MV-4-11 (cell line): ENCODE results near the gene MOB1B.
"Not testable (repeated sequence)": the region's sequence is repeated elsewhere in the genome, so short reads cannot be mapped to it uniquely, and the experiment has no call there.

Source experiments
- DNase-seq: peaks from one replicate; lab custom pipeline; 2025; lab: John Stamatoyannopoulos, UW

Gene MOB1B

DNA sequence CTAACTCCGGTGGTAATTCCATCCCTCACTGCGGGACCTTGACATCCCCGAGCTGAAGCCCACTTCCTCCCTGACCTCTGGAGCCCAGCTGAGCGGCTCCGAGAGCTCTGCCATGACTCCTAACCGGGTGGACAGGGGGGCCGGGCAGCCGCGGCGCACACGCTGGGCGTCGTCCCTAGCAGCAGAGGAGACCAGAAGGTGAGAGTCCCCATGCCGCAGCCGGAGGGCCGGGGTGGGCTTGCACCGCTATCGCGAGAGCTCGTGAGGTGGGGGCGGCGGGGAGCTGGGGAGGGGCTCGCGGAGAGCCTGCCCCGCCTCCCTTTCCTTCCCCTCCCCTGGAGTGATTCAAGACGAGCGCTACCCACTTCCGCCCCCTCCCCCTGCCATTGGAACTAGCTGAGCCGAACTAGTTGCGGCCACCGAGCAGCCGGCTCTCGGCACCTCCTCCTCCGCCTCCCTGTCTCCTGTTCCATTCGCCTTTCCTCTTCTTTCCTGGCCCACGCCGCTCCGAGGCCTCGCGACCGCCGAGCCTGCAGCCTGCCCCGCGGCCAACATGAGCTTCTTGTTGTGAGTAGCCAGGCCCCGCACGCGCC, at the start of gene MOB1B:
Gene MOB1B (plus strand): TSS at position 386 of the 593 bp plus-strand sequence. CDS start 168 bp downstream, at position 554.
- DNase-seq, result peak; percentile 73

GRCh38 chr4:70855464-70855863, 46.7 kb upstream of the MOB1B start:
- DNase-seq, result no peak

DNA sequence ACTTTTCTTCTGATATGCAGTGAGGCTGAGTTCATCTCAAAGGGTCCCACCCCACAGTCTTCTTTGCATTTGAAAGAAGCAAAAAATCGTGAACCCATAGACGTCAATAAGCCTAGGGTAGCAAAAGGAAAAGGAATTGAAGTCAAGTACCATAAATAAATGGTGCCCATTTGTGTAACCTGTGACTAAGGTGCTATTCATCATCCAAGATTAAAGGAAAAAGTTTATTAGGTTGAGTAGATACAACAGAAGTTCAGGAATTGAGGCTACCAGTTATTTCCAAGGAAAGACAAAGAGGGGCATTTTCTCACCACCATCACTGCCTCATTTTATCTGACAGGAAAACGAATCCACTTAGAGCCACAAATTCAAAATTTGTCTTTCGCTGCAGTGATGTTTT, 43.7 kb upstream of the MOB1B start:
- DNase-seq, result no peak

GRCh38 chr4:70859066-70859465, 43.1 kb upstream of the MOB1B start:
- DNase-seq, result no peak

DNA sequence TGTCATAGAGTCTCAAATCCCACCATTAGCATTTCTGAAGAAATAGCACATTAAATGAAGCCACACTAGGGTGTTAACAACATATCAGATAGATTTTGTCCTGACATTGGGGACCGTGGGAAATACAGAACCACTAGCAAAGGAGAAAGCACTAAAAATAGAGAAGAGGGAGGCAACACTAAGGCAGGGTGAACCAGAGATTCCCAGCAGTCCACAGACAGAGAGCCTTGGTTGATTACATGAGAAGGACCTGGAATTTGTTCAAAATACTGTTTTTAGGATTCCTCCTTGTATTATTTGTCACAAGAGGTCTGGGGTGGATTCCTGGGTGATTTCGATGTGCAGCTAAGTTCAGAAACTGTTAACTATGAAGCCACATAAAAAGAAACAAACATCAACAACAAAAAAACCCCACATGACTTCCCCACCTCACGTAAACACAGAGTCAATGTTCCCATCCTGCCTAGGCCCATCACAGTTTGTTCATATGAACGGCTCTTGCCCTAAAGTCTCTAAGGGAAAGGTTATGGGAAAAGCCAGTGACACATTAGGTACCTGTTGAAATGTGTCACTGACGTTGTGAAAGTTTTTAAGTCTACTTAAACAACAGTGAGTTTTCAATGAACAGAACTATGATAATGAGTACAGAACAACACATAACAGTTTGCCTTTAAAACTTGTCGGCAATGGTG, 38.9 kb upstream of the MOB1B start:
- no peak for DNase-seq

DNA sequence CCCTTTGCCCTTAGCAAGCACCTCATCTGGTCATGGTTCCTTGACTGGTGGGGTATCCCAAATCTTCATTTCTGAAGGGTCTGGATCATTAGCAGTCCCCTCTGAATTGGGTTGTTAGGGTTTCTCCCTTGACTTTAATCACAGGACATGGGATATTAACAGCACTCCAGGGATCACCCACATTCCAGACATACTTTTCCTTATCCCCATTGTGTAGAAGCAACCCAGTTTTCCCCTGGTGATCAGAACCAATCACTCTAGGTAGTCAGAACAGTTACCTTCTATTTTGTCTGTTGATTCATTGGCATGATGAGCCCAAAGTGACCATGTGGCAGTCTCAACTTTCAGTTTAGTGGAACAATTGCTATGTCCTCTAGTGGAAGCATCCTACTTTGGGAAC, 33.4 kb upstream of the MOB1B start:
- DNase-seq, result no peak

GRCh38 chr4:70873216-70873615, 29.0 kb upstream of the MOB1B start:
- peak; percentile 22 for DNase-seq

DNA sequence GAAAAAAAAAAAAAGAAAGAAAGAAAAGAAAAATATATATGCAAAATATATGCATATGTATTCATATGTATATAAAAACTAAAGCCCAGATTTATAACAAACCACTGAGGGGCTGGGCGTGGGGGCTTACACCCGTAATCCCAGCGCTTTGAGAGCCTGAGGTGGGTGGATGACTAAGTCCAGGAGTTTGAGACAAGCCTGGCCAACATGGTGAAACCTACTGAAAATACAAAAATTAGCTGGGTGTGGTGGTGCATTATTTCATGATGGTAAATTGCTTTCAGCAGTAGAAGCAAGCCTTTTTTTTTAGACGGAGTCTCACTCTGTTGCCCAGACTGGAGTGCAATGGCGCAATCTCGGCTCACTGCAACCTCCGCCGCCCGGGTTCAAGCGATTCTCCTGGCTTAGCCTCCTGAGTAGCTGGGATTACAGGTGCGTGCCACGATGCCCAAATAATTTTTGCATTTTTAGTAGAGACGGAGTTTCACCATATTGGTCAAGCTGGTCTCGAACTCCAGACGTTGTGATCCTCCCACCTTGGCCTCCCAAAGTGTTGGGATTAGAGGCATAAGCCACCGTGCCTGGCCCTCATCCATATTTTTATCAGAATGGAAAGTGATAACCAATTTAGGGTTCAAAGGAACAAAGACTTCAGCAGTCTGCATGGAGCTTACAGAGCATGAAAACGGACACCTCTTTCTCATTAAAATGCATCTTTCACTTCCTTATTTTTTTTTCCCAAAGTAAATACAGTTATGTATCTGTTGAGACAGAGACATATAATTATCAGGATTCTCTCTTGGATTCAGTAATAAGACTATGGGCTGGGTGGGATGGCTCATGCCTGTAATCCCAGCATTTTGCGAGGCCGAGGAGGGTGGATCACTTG, 27.7 kb upstream of the MOB1B start:
- DNase-seq, result peak; percentile 71

- no peak for DNase-seq
Observed at GRCh38 chr4:70877556-70877955, 24.6 kb upstream of the MOB1B start.

GRCh38 chr4:70880739-70881138, 21.4 kb upstream of the MOB1B start:
- no peak for DNase-seq

DNA sequence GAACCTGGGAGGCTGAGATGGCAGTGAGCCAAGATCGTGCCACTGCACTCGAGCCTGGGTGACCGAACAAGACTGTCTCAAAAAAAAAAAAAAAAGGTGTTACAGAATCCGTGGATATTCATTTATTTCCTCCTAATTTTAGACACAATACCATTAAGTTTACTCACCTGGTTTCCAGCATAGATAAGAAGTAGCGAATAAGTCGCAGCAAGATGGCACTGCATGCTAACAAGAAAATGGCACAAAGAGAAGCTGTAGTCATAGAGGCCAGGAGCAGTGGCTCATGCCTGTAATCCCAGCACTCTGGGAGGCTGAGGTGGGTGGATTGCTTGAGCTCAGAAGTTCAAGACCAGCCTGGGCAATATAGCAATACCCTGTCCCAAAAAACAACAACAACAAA, 17.0 kb upstream of the MOB1B start:
- DNase-seq, result no peak

DNA sequence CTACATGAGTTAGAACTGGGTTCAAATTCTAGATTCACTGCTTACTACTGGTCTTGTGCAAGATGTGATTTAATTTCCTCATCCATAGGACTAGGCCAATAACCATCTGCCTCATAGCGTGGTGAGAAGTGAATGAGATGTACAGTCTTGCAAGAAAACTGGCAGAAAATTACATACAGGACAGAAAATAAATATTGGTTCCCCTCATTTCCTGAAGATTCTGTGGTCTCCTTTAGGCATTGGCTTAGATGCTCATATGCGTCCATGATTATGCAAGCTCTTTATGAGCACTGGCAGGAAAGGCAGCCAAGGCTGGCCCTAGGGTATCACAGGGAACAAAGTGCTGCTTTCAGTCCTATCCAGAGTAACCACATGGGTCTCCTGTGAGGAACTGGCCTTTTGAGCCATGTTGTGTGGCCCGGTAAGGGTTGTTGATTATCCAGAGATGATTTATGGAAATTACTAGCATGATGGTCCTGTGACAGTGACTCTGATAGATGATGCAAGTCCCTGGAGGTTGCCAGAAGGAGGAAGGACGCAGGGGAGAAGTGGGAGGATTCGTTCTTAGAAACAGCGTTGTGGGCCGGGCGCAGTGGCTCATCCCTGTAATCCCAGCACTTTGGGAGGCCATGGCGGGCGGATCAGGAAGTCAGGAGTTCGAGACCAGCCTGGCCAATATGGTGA, 9.9 kb upstream of the MOB1B start:
- DNase-seq, result peak; percentile 98

DNA sequence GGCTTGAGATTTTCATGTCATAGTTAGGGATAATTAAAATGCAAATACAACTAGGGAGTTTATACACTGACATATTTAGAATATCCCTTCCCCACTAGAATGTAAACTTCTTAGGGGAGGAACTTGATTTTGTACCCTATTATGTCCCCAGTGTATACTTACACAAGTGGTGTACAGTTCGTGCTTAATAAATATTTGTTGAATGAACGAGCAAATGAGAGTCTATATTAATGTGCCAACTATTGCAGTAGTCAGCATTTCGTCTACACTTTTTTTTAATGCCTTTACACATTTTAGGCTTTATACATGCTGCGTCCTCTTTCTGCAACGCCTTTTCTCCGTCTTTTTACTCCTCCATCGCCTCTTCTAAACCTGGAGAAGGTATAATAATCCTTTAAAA, 8.4 kb upstream of the MOB1B start:
- DNase-seq, result no peak

DNA sequence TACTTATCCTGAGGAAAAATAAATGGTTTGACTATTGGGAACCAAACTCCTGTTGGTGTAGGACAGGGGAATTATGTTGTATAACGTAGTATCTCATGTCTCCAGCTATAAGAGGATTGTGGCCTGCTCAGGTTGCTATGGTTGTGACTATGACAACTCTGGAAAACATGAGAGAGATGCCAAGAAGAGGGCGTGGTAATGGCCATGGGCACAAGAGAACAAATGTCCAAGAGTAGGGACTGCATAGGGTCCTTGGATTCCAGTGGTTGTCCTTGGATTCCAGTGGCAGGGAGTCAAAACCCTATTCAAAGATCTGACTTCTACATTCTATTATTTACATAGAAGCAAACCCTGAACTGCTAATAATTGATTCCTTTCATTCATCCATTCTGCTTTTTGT, 6.8 kb upstream of the MOB1B start:
- no peak for DNase-seq

- DNase-seq, result peak; percentile 40
Observed at GRCh38 chr4:70895811-70896491, 6.2 kb upstream of the MOB1B start.

GRCh38 chr4:70898581-70898980, 3.6 kb upstream of the MOB1B start:
- not testable (repeated sequence) for DNase-seq

DNA sequence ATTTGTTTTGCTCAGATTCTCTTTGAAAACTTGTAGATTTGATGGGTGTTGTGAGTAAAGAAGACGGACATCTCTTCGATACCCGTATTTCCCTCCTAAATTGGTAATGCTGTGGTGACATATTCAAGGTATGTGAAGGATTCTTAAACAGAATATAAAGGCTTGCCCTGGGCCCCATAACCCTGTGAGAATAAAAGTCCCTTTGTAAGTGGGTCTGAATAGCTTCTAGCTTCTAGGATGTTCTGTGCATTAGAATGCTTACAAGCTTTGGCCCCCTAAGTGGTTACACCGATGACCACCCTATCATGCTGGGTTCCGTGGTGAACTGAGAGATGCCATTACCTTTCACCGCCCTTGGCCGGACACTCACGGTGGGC, 574 bp upstream of the MOB1B start:
- DNase-seq, result no peak

- no peak for DNase-seq
Observed at GRCh38 chr4:70902577-70903290, 565 bp downstream of the MOB1B start.

DNA sequence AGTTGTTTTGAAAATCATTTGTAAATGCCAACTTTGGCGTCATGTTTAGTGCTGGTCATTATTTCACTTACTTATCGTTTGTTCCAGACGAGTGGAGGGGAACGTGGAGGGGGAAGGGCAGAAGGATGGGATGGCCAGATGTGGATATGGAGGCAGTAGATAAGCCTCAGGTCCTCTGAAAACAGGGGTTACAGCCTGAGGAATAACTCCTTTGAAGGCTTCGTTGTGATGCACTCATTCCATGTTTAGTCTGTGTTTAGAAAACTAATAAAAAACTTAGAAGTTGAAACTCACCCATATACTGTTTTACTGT, 1.1 kb downstream of the MOB1B start:
- no peak for DNase-seq

GRCh38 chr4:70908993-70909556, 6.9 kb downstream of the MOB1B start:
- DNase-seq, result no peak

DNA sequence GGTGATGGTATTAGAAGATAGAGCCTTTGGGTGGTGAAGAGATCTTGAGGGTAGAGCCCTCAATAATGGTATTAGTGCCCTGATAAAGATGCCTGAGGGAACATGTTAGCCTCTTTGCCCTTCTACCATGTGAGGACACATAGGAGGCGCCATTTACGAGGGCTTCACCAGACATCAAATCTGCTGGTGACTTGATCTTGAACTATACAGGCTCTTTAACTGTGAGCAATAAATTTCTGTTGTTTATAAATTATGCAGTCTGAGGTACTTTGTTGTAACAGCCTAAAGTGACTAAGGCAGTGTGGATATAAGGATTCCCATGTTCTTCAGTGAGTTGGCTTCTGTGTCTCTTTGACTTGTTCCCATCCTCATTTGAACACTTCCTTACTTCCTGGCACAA, 11.8 kb downstream of the MOB1B start:
- DNase-seq, result no peak
